Measurements from ENCODE around the gene SAPCD2.
A peak's percentile ranks its signal among the peaks of the same experiment; 100 is the strongest.
"Not testable (repeated sequence)": the region's sequence is repeated elsewhere in the genome, so short reads cannot be mapped to it uniquely, and the experiment has no call there.

SAPCD2 gene

DNA sequence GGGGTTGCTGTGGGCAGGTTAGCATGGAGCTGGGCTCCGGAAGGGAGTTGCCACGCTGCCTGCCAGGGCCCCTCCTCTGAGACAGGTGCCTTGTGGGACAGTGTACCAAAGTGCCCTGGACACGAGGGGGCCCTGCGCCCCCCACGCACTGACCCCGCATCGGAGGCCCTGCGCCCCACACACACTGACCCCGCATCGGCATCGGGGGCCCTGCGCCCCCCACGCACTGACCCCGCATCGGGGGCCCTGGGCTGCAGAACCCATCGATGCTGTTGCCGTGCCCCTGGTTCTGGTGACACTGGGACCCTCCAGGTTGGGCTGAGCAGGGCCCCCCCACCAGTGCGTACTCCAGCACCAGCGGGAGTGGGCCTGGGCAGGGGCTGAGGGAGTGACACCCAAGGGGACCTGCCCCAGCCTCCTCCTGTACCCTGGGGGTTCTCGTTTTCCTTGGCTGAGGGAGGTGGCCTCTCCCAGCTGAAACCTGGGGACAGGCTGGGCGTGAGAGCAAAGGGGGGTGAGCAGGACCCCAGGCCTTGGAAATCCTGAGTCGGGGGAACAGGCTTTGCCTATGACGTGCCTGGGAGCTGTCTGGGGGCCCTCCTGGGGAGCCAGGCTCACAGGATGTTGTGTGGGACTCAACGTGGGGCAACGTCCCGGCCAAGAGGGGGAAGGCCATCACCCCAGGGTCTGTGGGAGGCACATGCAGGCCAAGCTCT, 6.9 kb downstream of the SAPCD2 start:
- no peak for DNase-seq

DNA sequence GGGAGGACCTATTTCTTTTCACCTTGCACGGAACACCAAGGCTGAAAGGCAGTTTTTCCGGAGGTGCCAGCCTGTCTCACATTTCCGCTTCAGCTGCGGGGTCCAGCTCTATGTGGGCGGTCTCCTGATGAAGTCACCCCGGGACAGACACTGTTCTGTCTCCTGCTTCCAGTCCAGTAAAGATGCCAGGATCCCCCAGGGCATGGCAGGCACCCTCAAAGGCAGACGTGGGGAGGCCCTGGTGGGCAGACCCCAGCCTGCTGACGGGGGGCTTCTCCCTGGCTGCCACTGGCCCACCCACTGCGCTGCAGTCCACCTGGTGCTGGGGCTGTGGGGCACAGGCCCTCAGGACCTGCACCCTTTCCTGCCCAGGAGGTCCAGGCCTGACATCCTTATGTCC, 7.6 kb downstream of the SAPCD2 start:
- not testable (repeated sequence) for DNase-seq

GRCh38 chr9:137062384-137062783, 8.0 kb downstream of the SAPCD2 start:
- no peak for DNase-seq

DNA sequence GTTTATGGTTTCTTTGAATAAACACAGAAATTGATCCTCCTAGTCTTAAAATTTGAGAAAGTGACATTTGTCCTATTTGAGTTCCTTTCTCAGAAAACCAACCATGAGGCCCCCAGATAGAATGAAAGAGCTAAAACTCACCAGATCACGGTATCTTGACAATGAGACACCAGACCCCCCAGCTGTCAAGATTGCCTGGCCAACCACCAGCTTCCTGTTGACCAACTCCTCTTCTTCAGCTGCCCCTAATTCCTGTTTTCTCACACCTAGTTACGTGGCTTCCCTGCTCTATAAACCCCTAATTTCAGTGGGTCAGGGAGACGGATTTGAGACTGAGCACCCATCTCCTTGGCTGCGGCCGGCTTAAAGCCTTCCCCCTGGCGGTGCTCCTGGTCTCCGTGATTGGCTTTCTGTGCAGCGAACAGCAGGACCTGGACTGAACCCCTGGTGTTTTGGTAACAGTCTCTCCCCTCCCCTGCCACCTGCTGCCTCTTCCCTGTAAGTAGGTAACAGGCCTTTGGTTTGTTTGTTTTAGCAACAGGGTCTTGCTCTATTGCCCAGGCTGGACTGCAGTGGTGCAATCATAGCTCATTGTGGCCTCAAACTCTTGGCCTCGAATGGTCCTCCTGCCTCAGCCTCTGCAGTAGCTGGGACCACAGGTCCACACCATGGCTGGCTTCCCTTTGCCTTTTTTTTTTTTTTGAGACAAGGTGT, 11.7 kb downstream of the SAPCD2 start:
- no peak for DNase-seq

DNA sequence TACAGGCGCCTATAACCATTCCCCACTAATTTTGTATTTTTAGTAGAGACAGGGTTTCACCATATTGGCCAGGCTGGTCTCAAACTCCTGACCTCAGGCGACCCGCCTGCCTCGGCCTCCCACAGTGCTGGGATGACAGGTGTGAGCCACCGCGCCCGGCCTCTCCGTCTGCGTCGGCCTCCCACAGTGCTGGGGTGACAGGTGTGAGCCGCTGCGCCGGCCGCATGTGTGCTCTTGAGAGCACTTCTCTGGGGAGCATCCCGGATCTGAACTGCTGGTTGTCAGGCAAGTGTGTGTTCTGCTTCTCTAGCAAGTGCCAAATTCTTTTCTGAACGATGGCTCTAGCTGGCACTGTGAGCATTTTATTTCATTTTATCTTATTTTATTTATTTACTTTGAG, 12.8 kb downstream of the SAPCD2 start:
- DNase-seq: no peak

DNA sequence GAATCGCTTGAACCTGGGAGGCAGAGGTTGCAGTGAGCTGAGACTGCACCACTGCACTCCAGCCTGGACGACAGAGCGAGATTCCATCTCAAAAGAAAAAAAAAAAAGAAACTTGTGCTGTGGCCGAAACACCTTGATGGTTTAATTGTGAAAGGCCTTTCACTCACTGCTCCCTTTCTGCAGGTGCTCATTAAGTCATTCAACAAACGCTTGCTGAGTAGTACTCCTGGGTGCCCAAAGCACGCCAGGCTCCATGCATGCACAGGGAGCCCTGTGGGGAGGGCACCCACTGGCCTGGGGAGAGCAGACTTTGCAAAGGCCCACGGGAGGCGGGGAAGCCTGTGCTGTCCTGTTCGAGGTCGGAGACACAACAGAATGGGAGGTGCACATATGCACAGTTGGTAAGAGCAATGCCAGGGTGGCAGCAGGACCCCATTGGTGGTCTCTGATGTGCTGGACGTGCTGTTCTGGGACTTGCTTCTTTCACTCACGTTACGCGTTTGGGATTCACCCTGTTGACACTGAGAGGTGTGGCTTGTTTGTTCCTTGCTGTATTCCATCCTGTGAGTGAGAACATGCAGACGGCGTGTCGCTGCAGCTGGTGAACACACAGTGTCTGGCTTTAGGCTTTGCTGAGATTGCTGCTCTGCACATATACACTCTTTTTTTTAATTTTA, 13.5 kb downstream of the SAPCD2 start:
- DNase-seq: no peak

GRCh38 chr9:137055385-137056364, 14.7 kb downstream of the SAPCD2 start:
- no peak for DNase-seq

- no peak for DNase-seq
These were observed 15.4 kb downstream of the SAPCD2 start for GRCh38 chr9:137054932-137055384.

DNA sequence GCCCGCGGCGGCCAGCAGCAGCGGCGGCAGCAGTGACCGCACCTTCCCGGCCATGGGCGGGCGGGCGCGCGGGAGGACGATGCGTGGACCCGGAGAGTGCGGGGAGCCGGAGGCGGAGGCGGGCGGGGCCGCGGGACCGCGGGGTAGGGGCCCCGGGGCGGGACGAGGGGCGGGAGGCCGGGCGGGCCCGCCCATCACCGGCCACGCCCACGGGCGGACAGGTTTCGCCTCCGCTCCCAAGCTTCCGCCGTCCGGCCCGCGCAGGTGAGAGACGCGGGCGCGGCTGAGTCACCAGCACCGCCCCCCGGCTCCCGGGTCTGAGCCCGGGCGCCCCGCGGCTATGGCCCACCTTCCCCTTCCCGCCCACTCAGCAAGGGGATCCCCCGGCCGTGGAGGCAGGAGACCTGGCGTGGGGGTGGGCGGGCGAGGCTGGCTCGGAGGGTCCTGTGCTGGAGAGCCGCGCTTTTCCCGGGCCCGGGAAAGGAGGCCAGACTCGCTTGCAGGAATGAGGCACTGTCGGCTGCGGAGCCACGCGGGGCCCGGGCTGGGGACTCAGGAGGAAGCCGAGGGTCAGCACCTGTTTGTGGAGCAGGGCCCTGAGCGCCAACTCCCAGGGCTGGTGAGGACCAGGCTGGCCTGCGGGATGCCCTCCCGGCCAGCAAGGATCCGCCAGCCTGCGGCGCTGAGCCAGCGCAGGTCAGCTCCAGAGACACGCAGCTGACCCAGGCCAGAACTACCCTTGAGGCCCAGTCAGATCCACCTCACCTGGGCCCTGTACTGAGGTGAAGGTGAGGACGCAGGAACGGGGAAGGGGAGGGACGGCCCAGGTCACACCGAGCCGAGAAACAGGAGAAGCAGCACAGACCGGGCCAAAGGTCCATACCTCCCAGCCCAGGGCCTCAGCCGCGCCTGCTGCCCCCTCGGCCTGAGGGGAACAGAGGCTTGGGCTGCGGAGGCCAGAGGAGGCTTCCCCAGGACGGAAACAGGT, 16.1 kb downstream of the SAPCD2 start, which contains the start of gene ENTPD2:
ENTPD2 (minus strand) TSS at position 118 of the 988 bp plus-strand sequence; CDS start at position 54, 64 bp downstream.
- peak; percentile 81 for DNase-seq

GRCh38 chr9:137052998-137053943, 17.1 kb downstream of the SAPCD2 start:
- no peak for DNase-seq

DNA sequence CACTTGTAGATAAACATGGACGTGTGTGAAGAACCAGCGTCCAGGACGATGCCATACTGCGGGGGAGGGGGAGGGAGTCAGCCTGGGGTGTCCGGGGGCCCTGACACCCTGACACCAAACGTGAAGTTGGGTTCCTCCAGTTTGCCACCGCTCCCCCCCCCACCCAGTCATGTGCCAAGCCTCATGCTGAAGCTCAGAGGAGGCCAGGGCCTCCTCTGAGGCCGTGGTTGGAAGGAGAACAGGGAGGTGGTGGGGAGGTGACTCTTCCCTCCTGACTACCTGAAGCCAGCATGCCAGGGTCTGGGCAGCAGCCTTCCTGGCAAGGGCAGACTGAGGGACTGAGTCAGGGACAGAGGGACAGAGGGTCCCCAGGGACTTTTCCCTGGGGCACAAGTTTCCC, 18.1 kb downstream of the SAPCD2 start:
- no peak for DNase-seq

- DNase-seq: no peak
These were observed 19.1 kb downstream of the SAPCD2 start for GRCh38 chr9:137051145-137051724.

DNA sequence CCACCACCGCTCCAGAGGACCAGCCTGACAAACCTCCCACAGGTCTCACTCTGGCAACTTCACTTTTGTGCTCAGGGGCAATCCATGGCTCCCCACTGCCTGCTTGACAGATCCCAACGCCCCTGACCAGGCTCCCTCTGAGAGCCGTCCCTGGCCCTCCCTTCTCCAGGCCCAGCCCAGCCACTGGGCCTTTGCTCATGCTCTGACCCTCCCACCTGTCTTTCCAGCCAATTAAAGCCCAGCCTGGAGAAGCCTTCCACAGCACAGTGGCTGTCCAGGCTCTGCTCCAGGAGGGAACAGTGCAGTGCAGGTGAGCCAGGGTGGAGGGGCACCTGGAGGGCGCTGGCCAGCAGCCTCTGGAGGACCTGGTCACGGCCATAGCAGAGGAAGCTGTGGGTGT, 19.8 kb downstream of the SAPCD2 start:
- no peak for DNase-seq

DNA sequence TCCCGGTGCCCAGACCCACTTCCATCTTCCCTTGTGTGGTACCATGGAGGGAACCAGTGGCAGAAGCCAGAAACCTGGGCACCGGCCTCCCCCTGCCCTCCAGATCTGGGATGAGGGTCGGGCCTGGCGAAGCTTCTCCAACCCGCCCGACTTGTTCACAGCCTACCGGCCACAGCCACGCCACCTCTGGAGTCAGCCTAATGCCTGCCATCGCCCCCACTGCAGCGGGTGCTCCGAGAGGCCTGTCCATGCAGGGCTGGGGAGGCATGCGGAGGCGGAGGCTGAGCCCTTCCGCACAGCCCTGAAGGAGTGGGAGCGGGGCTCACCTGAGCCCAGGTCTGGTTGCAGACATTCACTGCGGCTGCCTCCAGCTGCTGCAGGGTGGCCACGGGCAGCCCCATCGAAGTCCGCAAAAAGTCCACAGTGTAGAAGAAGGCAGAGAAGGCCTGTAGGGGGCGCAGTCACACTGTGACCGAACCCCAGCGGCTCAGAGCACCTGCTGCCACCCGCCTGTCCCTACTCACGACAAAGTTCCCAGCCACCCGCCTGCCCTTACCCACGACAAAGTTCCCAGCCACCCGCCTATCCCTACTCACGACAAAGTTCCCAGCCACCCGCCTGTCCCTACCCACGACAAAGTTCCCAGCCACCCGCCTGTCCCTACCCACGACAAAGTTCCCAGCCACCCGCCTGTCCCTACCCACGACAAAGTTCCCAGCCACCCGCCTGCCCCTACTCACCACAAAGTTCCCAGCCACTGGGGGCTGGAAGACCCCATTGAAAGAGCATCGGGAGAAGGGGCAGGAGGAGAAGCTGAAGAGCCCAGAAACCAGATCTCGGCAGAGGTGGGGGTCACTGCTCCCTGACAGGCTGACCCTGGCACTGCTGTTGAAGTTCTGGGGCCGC, 20.6 kb downstream of the SAPCD2 start:
- DNase-seq: peak; percentile 85

DNA sequence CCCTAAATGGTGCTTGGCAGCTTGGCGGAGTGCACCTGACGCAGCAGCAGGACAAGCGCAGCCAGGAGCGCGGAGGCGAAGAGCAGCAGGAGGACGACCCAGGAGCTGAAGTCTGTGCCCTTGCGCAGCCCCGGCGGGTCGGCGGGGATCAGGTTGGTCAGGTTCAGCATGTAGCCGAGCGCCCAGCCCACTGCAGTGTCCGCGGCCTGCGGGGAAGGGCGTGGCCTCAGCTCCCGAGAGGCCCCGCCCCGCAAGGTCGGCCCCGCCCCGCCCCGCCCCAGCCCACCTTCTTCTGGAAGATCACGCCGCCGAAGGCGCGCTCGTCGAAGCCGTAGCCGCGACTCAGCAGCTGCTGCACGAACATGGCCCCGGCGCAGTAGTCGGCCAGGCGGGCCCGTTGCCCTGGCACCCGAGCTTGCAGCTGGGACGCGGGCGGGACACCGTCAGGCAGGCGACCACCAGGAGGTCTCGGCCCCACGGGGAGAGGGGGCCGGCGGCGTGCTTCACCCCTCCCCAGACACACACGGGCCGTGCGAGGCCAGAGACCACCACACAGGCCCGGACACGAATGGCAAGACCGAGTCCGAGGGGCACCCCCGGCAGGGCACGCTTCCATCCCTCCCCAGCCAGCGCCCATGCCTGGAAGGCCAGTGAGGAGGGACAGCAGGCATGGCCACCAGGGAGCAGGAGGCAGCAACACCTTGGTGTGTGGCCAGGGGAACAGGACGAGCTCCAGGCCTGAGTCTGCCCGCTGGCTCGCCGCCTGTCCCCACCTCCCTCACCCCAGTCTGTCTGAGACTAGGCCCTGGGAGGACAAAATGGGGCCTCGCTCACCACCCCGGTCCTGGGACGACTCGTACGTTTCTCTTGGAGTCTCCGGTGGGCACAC, 21.5 kb downstream of the SAPCD2 start:
- no peak for DNase-seq

DNA sequence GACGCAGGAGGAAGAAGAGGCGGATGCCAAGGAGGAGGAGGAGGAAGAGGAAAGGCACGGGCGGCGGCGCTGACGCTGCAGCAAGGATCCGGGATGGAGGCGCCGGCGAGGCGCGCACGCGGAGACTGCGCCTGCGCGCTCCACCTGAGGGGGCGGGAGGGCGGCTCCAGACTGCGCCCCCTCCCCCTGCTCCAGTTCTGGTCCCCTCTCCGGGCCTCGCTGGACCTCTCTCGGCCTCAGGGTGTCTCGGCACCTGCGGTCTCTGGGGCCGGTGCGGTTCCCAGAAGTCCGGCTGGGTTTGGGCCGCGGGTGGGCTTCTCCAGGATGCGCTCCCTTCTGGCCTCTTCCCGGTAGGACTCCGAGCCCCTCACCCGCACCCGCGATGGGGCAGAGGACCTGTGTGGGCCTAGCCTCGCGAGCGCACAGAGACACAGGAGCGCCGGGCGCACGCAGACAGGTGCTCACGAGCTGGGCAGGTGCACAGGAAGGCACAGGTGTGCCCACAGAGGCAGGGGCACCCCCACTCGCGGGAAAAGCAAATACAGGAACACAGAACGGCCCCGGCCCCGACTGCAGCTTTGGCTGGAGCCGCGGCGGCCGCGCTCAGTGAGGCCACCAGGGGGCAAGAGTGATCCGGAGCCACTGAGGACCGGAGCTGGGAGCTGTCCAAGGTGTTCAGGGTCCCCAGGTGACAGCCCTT, 24.1 kb downstream of the SAPCD2 start, which contains the start of gene NPDC1:
NPDC1 (minus strand) TSS at position 90 of the 700 bp plus-strand sequence. CDS start 188 bp downstream, outside the sequence.
- DNase-seq: peak; percentile 93

Data from activated effector memory CD4-positive, alpha-beta T cell treated with anti-CD3 and anti-CD28 coated beads, Interleukin-2, amount 50 U/mL, for 16 hours (primary cell).